IPS-15b (cell line): ENCODE measurements around the gene FASTK.

ENCODE experiments used
- H3K27me3 ChIP-seq: one replicate; pipeline ENCODE4 v1.6.1; 2013; ENCODE audit warnings: low read length; ENCODE audit not compliant: control insufficient read depth, insufficient read depth
- H3K36me3 ChIP-seq: one replicate; pipeline ENCODE4 v1.6.1; 2013; ENCODE audit warnings: low read length; ENCODE audit not compliant: control insufficient read depth, insufficient read depth
- H3K4me1 ChIP-seq: one replicate; pipeline ENCODE4 v1.6.1; 2013; ENCODE audit warnings: mild to moderate bottlenecking, low read length; ENCODE audit not compliant: control insufficient read depth, insufficient read depth
- H3K4me3 ChIP-seq: one replicate; pipeline ENCODE4 v1.5.1; 2013; ENCODE audit warnings: low read depth, low read length
- H3K9ac ChIP-seq: one replicate; pipeline ENCODE4 v1.6.1; 2013; ENCODE audit warnings: low read depth, mild to moderate bottlenecking, low read length
- H3K9me3 ChIP-seq: one replicate; pipeline ENCODE4 v1.6.1; 2013; ENCODE audit warnings: mild to moderate bottlenecking, low read length; ENCODE audit not compliant: control insufficient read depth, insufficient read depth

FASTK gene

DNA sequence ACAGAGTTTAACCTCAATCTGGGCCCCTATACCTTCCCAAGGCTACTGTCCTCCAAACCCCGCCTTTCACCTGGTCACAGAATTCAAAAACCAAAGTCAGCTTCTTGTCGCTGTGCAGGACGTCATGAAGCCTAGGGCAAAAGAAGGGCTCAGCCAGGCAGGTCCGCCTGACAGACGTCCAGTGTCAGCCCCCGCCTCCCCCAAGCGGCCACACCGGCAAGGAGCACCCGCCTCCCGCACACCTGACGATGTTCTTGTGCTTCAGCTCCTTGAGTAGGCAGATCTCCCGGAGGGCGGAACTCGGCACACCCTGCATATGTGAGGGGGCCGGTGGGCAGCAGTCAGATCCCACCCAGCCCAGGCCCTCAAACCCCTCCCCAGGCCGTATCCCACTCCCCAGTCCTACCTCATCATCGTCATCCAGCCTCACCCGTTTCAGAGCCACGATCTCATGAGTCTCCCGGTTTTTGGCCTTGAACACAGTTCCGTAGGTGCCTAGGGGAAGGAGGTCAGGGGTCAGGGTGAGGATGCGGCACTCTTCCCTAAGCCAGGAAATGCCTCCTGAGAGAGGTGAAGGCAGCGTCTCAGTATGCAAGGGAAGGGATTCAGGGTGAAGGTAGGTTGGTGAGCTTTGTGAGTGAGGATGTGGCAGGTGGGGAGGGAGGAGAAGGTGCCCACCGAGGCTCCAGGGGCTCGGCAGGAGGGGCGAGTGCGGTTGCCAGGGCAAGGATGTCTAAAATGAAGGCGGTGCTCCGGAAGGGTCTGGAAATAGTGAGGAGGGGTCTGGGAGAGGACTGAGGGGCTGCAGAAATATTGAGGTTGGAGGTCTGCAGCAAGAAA is 23.7 kb downstream of the FASTK start:
- no peak overlapping the region for H3K9ac ChIP-seq
- H3K36me3 ChIP-seq = no peaks in the 10 kb centered on the region
- H3K27me3 ChIP-seq = peaks cover 27% of the 10 kb centered on the region
- H3K4me3 ChIP-seq = peak overlapping the region; percentile 89
- no peaks in the 10 kb centered on the region for H3K9me3 ChIP-seq
- no peaks in the 10 kb centered on the region for H3K4me1 ChIP-seq

DNA sequence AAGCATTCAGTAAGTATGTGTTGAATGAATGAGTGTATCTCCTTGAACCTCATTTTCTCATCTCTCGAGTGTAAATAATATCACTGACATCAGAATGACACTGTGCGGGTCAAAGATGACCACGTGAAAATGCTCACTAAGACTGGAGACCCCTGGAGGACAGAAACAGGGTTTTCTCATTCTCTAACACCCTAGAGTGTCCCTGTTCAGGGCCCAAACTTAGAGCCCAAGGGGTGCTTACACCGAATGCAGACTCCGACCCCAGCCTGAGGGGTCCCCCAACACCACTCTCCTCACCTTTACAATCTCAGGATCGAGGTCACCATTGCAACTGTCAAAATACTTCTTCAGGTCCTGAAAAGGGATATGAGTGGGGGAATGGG is 24.3 kb downstream of the FASTK start:
- H3K36me3 ChIP-seq = no peaks in the 10 kb centered on the region
- H3K9ac ChIP-seq = no peak overlapping the region
- no peaks in the 10 kb centered on the region for H3K4me1 ChIP-seq
- H3K9me3 ChIP-seq = no peaks in the 10 kb centered on the region
- H3K4me3 ChIP-seq = peak overlapping the region; percentile 89
- H3K27me3 ChIP-seq = peaks cover 32% of the 10 kb centered on the region

DNA sequence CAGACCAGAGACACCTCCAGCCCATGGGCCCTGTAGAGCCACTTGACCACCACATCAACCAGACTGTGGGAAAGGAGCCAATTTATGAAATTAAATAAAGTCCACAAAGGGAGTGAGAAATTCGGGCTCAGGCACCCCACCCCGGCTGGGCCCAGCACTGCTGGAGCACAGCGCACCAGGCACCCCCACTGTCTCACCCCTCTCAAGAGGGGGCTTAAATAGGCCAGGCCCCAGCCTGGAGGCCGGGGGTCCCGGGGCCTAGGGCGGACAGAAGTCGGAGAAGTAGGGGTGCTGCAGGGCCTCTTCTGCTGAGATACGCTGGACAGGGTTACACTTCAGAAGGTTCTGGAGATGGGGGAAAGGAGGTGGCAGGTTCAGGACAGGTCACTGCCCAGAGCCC is 26.9 kb downstream of the FASTK start:
- H3K4me1 ChIP-seq = no peaks in the 10 kb centered on the region
- H3K27me3 ChIP-seq = peaks cover 38% of the 10 kb centered on the region
- no peaks in the 10 kb centered on the region for H3K9me3 ChIP-seq
- H3K36me3 ChIP-seq = no peaks in the 10 kb centered on the region
- H3K9ac ChIP-seq = no peak overlapping the region
- no peak overlapping the region for H3K4me3 ChIP-seq

DNA sequence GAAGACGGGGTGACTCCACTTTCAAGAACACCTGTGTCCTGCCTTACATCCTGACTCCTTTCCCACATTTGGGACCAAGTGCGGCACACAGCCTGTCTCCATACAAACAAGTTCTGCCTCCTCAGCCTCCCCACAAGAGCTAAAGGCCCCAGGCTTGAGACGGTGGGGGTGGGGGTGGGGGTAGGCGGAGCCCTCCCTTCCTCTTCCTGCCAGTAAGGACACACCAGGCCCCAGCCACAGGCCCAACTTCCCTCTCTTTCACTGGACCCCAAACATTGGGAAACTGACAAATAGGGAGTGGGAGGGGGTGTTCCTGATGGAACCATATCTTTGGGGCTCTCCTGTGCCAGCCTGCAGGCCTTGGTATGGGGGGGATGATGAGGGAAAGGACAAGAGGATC is 27.5 kb downstream of the FASTK start:
- Histone ChIP-seq H3K36me3 (no peaks in the 10 kb centered on the region), H3K4me3 (no peak overlapping the region), H3K9ac (no peak overlapping the region), H3K27me3 (peaks cover 38% of the 10 kb centered on the region), H3K9me3 (no peaks in the 10 kb centered on the region), H3K4me1 (no peaks in the 10 kb centered on the region)

DNA sequence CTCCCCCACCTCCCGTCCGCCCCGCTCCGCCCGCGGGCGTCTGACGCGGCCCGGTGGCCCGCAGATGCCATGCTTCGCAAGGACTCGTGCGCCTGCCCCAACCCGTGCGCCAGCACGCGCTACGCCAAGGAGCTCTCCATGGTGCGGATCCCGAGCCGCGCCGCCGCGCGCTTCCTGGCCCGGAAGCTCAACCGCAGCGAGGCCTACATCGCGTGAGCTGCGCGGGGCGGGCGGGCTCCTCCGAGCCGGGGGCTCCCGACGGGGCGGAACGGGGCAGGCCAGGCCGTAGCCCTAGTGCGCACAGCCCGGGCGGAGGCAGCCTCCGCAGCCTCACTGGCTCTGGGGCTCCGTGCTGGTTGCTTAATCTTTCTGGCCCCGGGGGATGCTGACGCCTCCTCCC is 29.5 kb downstream of the FASTK start:
- no peaks in the 10 kb centered on the region for H3K4me1 ChIP-seq
- no peaks in the 10 kb centered on the region for H3K9me3 ChIP-seq
- H3K9ac ChIP-seq = no peak overlapping the region
- H3K36me3 ChIP-seq = no peaks in the 10 kb centered on the region
- H3K4me3 ChIP-seq = peak overlapping the region; percentile 22
- peaks cover 30% of the 10 kb centered on the region for H3K27me3 ChIP-seq

DNA sequence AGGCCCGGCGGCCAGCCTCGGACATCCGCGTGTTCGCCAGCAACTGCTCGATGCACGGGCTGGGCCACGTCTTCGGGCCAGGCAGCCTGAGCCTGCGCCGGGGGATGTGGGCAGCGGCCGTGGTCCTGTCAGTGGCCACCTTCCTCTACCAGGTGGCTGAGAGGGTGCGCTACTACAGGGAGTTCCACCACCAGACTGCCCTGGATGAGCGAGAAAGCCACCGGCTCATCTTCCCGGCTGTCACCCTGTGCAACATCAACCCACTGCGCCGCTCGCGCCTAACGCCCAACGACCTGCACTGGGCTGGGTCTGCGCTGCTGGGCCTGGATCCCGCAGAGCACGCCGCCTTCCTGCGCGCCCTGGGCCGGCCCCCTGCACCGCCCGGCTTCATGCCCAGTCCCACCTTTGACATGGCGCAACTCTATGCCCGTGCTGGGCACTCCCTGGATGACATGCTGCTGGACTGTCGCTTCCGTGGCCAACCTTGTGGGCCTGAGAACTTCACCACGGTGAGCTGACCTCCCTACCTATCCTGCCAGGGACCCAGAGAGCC is 31.6 kb downstream of the FASTK start:
- peaks cover 25% of the 10 kb centered on the region for H3K27me3 ChIP-seq
- no peaks in the 10 kb centered on the region for H3K36me3 ChIP-seq
- no peaks in the 10 kb centered on the region for H3K9me3 ChIP-seq
- no peak overlapping the region for H3K4me3 ChIP-seq
- no peaks in the 10 kb centered on the region for H3K4me1 ChIP-seq
- H3K9ac ChIP-seq = peak overlapping the region; percentile 24

DNA sequence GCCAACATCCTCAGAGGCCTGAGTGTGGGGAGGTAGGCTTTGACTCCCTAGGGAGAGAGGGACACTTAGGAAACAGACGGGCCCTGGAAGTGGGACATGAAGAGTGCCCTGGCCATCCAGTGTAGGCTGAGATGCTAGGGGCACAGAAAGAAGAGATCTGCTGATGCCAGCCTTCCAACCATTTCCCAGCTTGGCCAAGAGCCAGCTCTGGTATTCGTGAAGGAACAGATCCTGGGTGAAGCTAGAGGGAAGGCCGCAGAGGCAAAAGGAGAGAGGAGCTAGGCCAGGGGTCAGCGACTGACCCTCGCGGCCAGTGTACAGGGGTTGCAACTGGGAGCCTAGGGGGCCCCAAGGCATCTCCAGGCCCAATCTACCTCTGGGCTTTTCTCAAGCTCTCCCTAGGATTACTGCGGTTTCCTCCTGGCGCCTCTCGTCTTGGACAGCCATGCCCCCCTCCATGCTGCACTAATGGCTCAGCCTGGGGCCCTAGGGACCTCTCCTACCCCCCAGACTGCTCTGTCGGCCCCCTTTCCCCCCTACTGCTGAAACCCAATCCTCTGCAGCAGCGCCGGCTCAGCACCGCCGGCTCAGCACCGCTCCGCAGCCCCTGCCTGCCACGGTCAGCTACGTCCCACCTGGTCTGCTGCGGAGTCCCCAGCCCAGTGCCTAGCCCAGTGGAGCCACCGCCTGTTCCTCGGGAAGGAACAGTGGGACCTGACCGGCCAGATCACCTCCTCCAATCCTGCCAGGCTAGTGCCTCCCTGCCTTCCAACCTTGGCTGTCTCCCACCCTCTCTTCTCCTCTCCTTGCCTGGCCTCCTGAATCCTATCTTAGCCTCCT is 32.4 kb downstream of the FASTK start, which contains the start of gene ASIC3:
Gene ASIC3 (plus strand): TSS at position 556 of the 840 bp plus-strand sequence. CDS start 355 bp downstream, outside the sequence.
- H3K27me3 ChIP-seq = peaks cover 25% of the 10 kb centered on the region
- peak within 1 kb of the TSS; percentile 24 for H3K9ac ChIP-seq
- no peak within 1 kb of the TSS for H3K4me3 ChIP-seq
- H3K9me3 ChIP-seq = no peaks in the 10 kb centered on the region
- H3K36me3 ChIP-seq = no peaks in the 10 kb centered on the region
- H3K4me1 ChIP-seq = no peaks in the 10 kb centered on the region

DNA sequence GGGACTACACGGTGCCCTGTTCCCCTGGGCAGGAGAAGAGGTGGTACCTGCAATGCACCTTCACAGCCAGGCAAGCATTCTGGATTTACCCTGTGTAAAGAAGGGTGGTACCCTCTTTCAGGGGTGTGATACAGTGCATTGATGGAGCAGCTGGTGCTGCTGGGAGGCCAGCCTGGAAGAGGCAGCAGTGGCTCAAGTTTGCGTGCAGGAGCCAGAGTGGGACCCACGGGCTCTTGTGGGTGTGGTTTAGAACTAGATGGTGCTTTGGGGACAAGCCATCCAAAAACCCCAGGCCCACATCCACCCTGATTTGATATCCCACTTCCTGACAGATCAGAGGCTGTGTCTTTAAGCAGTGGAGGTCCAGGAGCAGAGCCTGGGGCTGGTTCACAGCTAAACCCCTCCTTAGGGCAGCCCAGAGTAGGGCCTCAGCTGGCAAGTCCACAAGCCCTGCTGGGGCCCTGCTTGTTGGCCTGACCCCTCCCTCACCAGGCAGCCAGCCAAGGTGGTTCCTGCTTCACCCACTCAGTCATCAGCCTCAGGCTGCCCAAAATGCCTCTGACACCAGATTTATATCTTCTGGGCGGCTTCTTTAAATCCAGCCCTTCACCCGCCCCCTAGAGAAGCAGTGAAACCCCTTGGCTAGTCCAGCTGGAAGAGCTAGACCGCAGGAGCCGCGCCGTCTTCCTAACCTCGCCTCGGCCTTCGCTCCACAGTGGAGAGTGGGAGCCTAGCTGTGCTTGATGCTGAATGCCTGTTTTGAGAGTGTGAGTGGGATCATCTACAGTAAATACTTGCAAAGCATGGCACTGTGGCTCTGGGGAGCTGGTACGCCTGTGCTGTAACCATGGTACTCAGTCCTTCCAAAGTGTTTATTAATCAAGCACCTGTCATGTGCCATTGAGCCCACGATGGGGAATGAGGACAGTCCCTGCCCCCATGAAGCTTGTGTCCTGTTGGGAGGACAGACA is 33.7 kb downstream of the FASTK start:
- no peaks in the 10 kb centered on the region for H3K4me1 ChIP-seq
- H3K4me3 ChIP-seq = no peak overlapping the region
- no peaks in the 10 kb centered on the region for H3K9me3 ChIP-seq
- peaks cover 17% of the 10 kb centered on the region for H3K27me3 ChIP-seq
- no peaks in the 10 kb centered on the region for H3K36me3 ChIP-seq
- no peak overlapping the region for H3K9ac ChIP-seq

DNA sequence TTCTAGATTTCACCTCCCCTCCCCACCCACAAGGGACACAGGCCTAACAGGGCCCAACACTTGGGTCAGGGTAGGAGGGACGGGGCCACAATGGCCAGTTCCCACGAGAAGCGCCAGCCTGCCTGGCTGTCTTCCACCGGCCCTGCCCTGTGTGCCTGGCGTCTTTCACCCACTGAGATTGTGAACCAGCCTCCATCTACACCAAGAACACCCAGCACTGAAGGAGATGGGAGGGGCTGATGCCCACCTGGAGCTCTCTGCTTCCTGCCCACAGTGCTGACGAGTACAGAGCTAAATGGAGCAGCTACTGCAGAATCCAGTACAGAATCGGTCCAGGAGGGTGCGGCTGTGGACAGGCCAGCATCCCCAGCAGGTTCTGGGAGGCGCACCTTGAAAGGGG is 34.6 kb downstream of the FASTK start:
- Histone ChIP-seq H3K4me3 (no peak overlapping the region), H3K27me3 (peaks cover 12% of the 10 kb centered on the region), H3K9ac (no peak overlapping the region), H3K4me1 (no peaks in the 10 kb centered on the region), H3K36me3 (no peaks in the 10 kb centered on the region), H3K9me3 (no peaks in the 10 kb centered on the region)

DNA sequence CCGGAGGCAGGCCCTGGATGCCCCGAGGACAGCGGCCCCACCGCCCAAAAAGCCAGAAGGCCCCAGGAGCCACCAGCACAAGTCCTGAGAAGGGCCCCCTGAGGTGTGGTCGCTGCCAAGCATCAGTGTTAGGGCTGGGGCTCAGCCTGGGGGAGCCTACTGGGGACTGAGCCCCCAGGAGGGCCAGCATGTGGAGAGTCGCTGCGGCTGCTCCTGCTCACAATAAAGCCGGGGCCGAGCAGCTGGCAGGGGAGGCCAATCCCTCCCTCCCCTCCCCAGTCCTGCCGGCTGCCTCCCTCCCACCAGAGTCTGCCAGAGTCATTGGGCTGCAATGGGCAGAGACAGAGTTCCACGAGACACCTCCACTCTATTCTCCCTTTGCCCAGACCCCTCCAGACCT is 35.3 kb downstream of the FASTK start:
- no peaks in the 10 kb centered on the region for H3K9me3 ChIP-seq
- no peaks in the 10 kb centered on the region for H3K4me1 ChIP-seq
- peaks cover 6% of the 10 kb centered on the region for H3K27me3 ChIP-seq
- no peak overlapping the region for H3K9ac ChIP-seq
- H3K36me3 ChIP-seq = no peaks in the 10 kb centered on the region
- H3K4me3 ChIP-seq = no peak overlapping the region

DNA sequence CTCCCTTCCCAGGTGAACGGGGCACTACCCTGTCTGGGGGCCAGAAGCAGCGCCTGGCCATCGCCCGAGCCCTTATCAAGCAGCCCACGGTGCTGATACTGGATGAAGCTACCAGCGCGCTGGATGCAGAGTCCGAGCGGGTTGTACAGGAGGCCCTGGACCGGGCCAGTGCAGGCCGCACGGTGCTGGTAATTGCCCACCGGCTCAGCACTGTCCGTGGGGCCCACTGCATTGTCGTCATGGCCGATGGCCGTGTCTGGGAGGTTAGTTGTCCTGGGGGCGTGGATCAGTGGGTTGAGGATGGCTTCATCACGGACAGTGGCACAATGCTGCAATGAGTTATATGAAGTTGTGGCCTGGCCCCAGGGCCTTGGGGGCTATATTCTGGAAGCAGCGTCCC is 36.6 kb downstream of the FASTK start:
- H3K4me1 ChIP-seq = no peaks in the 10 kb centered on the region
- H3K9me3 ChIP-seq = no peaks in the 10 kb centered on the region
- no peak overlapping the region for H3K4me3 ChIP-seq
- no peaks in the 10 kb centered on the region for H3K27me3 ChIP-seq
- no peak overlapping the region for H3K9ac ChIP-seq
- no peaks in the 10 kb centered on the region for H3K36me3 ChIP-seq
